HG02943 (cell line): Measurements from ENCODE around the gene CCDC85C.
"Not testable (repeated sequence)": the region's sequence is repeated elsewhere in the genome, so short reads cannot be mapped to it uniquely, and the experiment has no call there.

Source experiments
- ATAC-seq: cut with Tn5 transposase; IDR thresholded peaks from one replicate; pipeline ENCODE4 v1.9.1; 2021; ENCODE audit warnings: mild to moderate bottlenecking, low read depth, moderate library complexity; ENCODE audit not compliant: unreplicated experiment

Gene CCDC85C

GRCh38 chr14:99603471-99604277 is at the start of gene CCDC85C:
CCDC85C (minus strand) TSS chr14:99604207; CDS start chr14:99603959, 248 bp downstream.
- peak; percentile 4 for ATAC-seq

- ATAC-seq = no peak
These were observed 48.1 kb upstream of the CCDC85C start for GRCh38 chr14:99651953-99652746.

GRCh38 chr14:99650189-99650588 is 46.2 kb upstream of the CCDC85C start:
- ATAC-seq = no peak

GRCh38 chr14:99649643-99650042 is 45.6 kb upstream of the CCDC85C start:
- ATAC-seq = no peak

GRCh38 chr14:99649219-99649618 is 45.2 kb upstream of the CCDC85C start:
- ATAC-seq = no peak

GRCh38 chr14:99648027-99648784 is 44.2 kb upstream of the CCDC85C start:
- no peak for ATAC-seq

GRCh38 chr14:99647411-99647810 is 43.4 kb upstream of the CCDC85C start:
- ATAC-seq = no peak

- no peak for ATAC-seq
These were observed 41.8 kb upstream of the CCDC85C start for GRCh38 chr14:99645545-99646505.

- ATAC-seq = no peak
These were observed 40.9 kb upstream of the CCDC85C start, which contains the start of gene HHIPL1 for GRCh38 chr14:99644723-99645544. HHIPL1 (plus strand) TSS chr14:99645129; CDS start chr14:99645208, 79 bp downstream.

GRCh38 chr14:99644035-99644587 is 40.1 kb upstream of the CCDC85C start:
- ATAC-seq = no peak

GRCh38 chr14:99643343-99643742 is 39.3 kb upstream of the CCDC85C start:
- no peak for ATAC-seq

- ATAC-seq = not testable (repeated sequence)
These were observed 38.8 kb upstream of the CCDC85C start for GRCh38 chr14:99642771-99643170.

GRCh38 chr14:99637624-99638023 is 33.6 kb upstream of the CCDC85C start:
- no peak for ATAC-seq

- ATAC-seq = no peak
These were observed 32.5 kb upstream of the CCDC85C start for GRCh38 chr14:99636487-99636886.

- ATAC-seq = no peak
These were observed 31.1 kb upstream of the CCDC85C start for GRCh38 chr14:99635116-99635515.

- ATAC-seq = no peak
These were observed 30.4 kb upstream of the CCDC85C start for GRCh38 chr14:99634443-99634842.

GRCh38 chr14:99633918-99634317 is 29.9 kb upstream of the CCDC85C start:
- no peak for ATAC-seq

GRCh38 chr14:99633141-99633540 is 29.1 kb upstream of the CCDC85C start:
- no peak for ATAC-seq
